ENCODE measurements around the gene GPR50.

DNA sequence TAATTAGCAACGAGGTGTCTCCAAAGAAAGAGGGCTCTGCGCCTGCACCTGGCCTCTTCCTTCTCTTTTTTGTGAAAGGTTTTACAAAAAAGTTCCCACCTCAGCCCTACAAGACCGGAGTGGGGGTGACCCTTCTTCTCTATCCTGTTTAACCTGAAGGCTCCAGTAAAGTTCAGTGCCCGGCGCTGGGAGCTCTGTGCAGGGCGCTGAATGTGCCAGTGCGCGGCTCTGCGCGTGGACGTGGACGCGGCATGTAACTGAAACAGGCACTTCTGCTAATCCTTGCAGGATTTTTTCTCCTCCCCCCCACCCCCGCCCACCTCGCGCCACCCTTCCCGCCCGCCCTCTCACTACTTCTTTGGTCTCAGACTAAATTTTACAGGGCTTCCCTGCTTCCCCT, 2.4 kb downstream of the GPR50 start:
- TF ChIP-seq CTCF (IDR thresholded peaks at IDR 0.05), result no peak
- TF ChIP-seq POLR2AphosphoS5 (IDR thresholded peaks at IDR 0.05), result no peak
- no peak for TF ChIP-seq POLR2A (IDR thresholded peaks at IDR 0.05; ENCODE audit: low read depth)
- no peak for TF ChIP-seq EP300 (IDR thresholded peaks at IDR 0.05)

All from esophagus muscularis mucosa (tissue), 4 donors.